Mucosa of descending colon (tissue), 3 donors: ENCODE measurements around the gene ANKS1B. TPM values are rescaled to one million over a fixed set of nuclear protein-coding genes. Genes with fewer than 3 reads are reported as not detected.

ENCODE experiments used
- ATAC-seq: fragments of 200-7000 bp; cut with Tn5 transposase; one replicate; pipeline ENCODE4 v1.9.1; 2020; ENCODE audit warnings: mild to moderate bottlenecking, moderate library complexity
- DNase-seq, 3 donors: peaks; one replicate each; pipeline ENCODE4 v3.0.0-alpha.2; 2020
- H3K36me3 ChIP-seq: fragments of 200-600 bp; one replicate; pipeline ENCODE4 v1.8.0; 2021; ENCODE audit warnings: low read depth, mild to moderate bottlenecking
- H3K4me1 ChIP-seq: fragments of 200-600 bp; one replicate; pipeline ENCODE4 v1.8.0; 2021; ENCODE audit warnings: low read depth, mild to moderate bottlenecking
- H3K4me3 ChIP-seq: fragments of 200-600 bp; one replicate; pipeline ENCODE4 v1.8.0; 2021; ENCODE audit warnings: mild to moderate bottlenecking
- H3K9me3 ChIP-seq: fragments of 200-600 bp; one replicate; pipeline ENCODE4 v1.8.0; 2021; ENCODE audit warnings: mild to moderate bottlenecking
- CTCF ChIP-seq: fragments of 200-600 bp; IDR thresholded peaks from one replicate; pipeline ENCODE4 v1.8.0; 2022; ENCODE audit warnings: antibody characterized with exemption, mild to moderate bottlenecking
- intact Hi-C, 2 donors: fragments of 100-400 bp; cut with DNase I in 1 of 2; cut with micrococcal nuclease in 1 of 2; formaldehyde crosslinking; loops; one replicate each; pipeline versions ENCODE4 v1.11.0 to v1.11.1; 2022; cut with DNase I, micrococcal nuclease
- total RNA-seq, 3 donors: library from RNA; stranded (reverse); fragmentation: NEBNext Ultra II Directional in 2 of 3; extraction: Animal tissue kit (Norgen Biotek cat#: 25700) in 2 of 3; gene quantifications; one replicate each; pipeline versions ENCODE4 v1.2.1 to v1.2.4, GENCODE V29; 2021 to 2023
- donor health status: DM: no; HTN: no; CAD: no; lungs with moderate emphysema.
- donor health status: DM: no; HTN: no; CAD: no.
- donor health status: DM: no; HTN: yes; CAD: no.

The ANKS1B gene
- total RNA-seq, 3 donors from 2014 or later, result 1.1 to 22.2 (median 2.3) TPM

GRCh38 chr12:98735821-98736220, 1248.9 kb downstream of the ANKS1B start:
- Histone ChIP-seq H3K4me3 (no peak overlapping the region), H3K36me3 (no peaks in the 10 kb centered on the region), H3K9me3 (no peaks in the 10 kb centered on the region), H3K4me1 (no peaks in the 10 kb centered on the region)
- intact Hi-C loops, result no loop called here
- ATAC-seq, result no peak
- no peak for TF ChIP-seq CTCF
- DNase-seq, result no peak

GRCh38 chr12:98733667-98734350, 1250.9 kb downstream of the ANKS1B start:
- Histone ChIP-seq H3K36me3 (no peaks in the 10 kb centered on the region), H3K9me3 (no peaks in the 10 kb centered on the region), H3K4me1 (no peaks in the 10 kb centered on the region), H3K4me3 (no peak overlapping the region)
- no peak for DNase-seq
- no peak for ATAC-seq
- TF ChIP-seq CTCF, result no peak
- intact Hi-C loops, result no loop called here

GRCh38 chr12:98730412-98730811, 1254.3 kb downstream of the ANKS1B start:
- intact Hi-C loops, result no loop called here
- Histone ChIP-seq H3K4me3 (no peak overlapping the region), H3K9me3 (no peaks in the 10 kb centered on the region), H3K4me1 (no peaks in the 10 kb centered on the region), H3K36me3 (peaks cover 6% of the 10 kb centered on the region)
- no peak for ATAC-seq
- no peak for DNase-seq
- TF ChIP-seq CTCF, result no peak

- intact Hi-C loops, result no loop called here
- DNase-seq (no peak), ATAC-seq (no peak)
- H3K4me3 ChIP-seq, result no peak overlapping the region
- H3K9me3 ChIP-seq, result no peaks in the 10 kb centered on the region
- H3K4me1 ChIP-seq, result no peaks in the 10 kb centered on the region
- no peak for TF ChIP-seq CTCF
- H3K36me3 ChIP-seq, result peaks cover 6% of the 10 kb centered on the region
Observed at GRCh38 chr12:98727196-98727595, 1257.5 kb downstream of the ANKS1B start.

GRCh38 chr12:98725476-98726247, 1259.1 kb downstream of the ANKS1B start:
- no peak for TF ChIP-seq CTCF
- intact Hi-C loops, result no loop called here
- H3K4me1 ChIP-seq, result no peaks in the 10 kb centered on the region
- ATAC-seq (peak; percentile 58), DNase-seq (peak in 1 of 3 donors; percentile 55)
- no peaks in the 10 kb centered on the region for H3K9me3 ChIP-seq
- peaks cover 6% of the 10 kb centered on the region for H3K36me3 ChIP-seq
- no peak overlapping the region for H3K4me3 ChIP-seq
